ENCODE data around the gene CDK14. TPM values are rescaled to one million over a fixed set of nuclear protein-coding genes. Genes with fewer than 3 reads are reported as not detected.
A peak's percentile ranks its signal among the peaks of the same experiment; 100 is the strongest.

Gene CDK14
- total and polyA plus RNA-seq, 2 donors (not counting 3 experiments of a cell fraction or from before 2014, with no cell fraction given): 5.5 to 34.2 TPM

DNA sequence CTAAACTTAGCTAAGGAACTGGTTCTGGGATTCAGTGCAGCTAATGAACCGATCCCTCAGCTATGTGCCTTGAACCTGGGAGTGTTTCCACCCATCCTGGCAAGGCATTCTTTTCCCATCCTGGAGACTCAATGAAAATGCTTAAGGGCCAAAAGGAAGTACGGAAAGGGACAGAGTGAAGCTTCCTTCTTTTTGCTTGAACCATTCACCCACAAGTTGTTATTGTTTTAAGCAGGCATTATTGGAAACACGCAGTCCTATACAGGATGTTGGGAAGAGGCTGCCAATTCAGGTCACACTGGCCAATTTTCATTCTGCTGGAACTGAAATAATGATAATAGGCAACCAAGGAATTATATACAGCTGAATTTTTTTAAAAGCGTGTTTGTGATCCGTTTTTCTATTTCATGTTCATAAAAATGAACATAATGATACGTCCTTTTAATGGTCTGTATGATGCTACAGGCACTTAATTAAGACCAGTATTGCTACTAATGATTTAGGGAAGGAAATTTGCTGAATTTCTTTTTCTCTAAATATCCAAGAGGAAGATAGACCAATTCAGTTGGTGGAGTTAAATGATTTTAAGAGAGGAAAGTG, 610.3 kb downstream of the CDK14 start:
- no peaks in the 10 kb centered on the region for H3K9me3 ChIP-seq (replicated peaks; ENCODE audit: control insufficient read depth, insufficient read depth, low read length)
- BruUV-seq (replicated peaks): no TSS peak
- dilution Hi-C loops (cut with MboI; ENCODE audit: extremely low pct_ligation_motif_present, low sequenced_read_pairs): no loop called here
- no peak overlapping the region for H3K27ac ChIP-seq (ENCODE audit: insufficient read depth, low read depth, low read length)
- no peaks in the 10 kb centered on the region for H3K27me3 ChIP-seq (ENCODE audit: control insufficient read depth in 2 of 2, insufficient read depth in 2 of 2, low read length in 2 of 2)
- H2AFZ ChIP-seq (ENCODE audit: low read depth, low read length): no peak overlapping the region
- H3K79me2 ChIP-seq (ENCODE audit: control insufficient read depth, insufficient read depth, low read length): no peaks in the 10 kb centered on the region
- POLR2A ChIA-PET: no interaction called here
- H3K4me3 ChIP-seq (replicated peaks in 1 of 3; ENCODE audit: insufficient read depth in 1 of 3, low read depth in 1 of 3, low read length in 3 of 3): no peak overlapping the region
- TF ChIP-seq JUN (IDR thresholded peaks at IDR 0.05; ENCODE audit: borderline replicate concordance, insufficient read depth, insufficient read length, low read depth) (no peak), POLR2AphosphoS5 (IDR thresholded peaks at IDR 0.05; ENCODE audit: insufficient read depth, low read depth, low read length) (no peak), GATA2 (IDR thresholded peaks at IDR 0.05; ENCODE audit: insufficient read depth, insufficient read length, low read depth, low read length) (no peak), FOS (IDR thresholded peaks at IDR 0.05; ENCODE audit: borderline replicate concordance, insufficient read depth, low read length) (no peak), POLR2A (IDR thresholded peaks at IDR 0.05; ENCODE audit: low read depth, low read length) (no peak), EZH2 (IDR thresholded peaks at IDR 0.05; ENCODE audit: borderline replicate concordance, low read depth, low read length, severe bottlenecking) (no peak), MYC (IDR thresholded peaks at IDR 0.05; ENCODE audit: low read depth, low read length) (no peak)
- TF ChIP-seq, protein P1, sequence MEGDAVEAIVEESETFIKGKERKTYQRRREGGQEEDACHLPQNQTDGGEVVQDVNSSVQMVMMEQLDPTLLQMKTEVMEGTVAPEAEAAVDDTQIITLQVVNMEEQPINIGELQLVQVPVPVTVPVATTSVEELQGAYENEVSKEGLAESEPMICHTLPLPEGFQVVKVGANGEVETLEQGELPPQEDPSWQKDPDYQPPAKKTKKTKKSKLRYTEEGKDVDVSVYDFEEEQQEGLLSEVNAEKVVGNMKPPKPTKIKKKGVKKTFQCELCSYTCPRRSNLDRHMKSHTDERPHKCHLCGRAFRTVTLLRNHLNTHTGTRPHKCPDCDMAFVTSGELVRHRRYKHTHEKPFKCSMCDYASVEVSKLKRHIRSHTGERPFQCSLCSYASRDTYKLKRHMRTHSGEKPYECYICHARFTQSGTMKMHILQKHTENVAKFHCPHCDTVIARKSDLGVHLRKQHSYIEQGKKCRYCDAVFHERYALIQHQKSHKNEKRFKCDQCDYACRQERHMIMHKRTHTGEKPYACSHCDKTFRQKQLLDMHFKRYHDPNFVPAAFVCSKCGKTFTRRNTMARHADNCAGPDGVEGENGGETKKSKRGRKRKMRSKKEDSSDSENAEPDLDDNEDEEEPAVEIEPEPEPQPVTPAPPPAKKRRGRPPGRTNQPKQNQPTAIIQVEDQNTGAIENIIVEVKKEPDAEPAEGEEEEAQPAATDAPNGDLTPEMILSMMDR (IDR thresholded peaks at IDR 0.05; ENCODE audit: extremely low read depth in 1 of 2, insufficient read depth in 1 of 2, low read depth in 1 of 2, low read length in 2 of 2): no peak
- TF ChIP-seq, protein P2, sequence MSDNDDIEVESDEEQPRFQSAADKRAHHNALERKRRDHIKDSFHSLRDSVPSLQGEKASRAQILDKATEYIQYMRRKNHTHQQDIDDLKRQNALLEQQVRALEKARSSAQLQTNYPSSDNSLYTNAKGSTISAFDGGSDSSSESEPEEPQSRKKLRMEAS (IDR thresholded peaks at IDR 0.05; ENCODE audit: insufficient read depth, insufficient read length): no peak
- H3K36me3 ChIP-seq (ENCODE audit: control insufficient read depth in 2 of 2, extremely low read depth in 1 of 2, insufficient read depth in 2 of 2, low read length in 2 of 2): no peaks in the 10 kb centered on the region
- no peak overlapping the region for H3K9ac ChIP-seq (replicated peaks; ENCODE audit: extremely low read depth, insufficient read depth, low read length)
- H3K4me1 ChIP-seq (ENCODE audit: control insufficient read depth, extremely low read depth, insufficient read depth, low read length): no peaks in the 10 kb centered on the region
- H3K4me2 ChIP-seq (ENCODE audit: insufficient read depth, low read length): no peak overlapping the region
- CTCF ChIA-PET: no interaction called here
- no peaks in the 10 kb centered on the region for H4K20me1 ChIP-seq (replicated peaks; ENCODE audit: control insufficient read depth, extremely low read depth, insufficient read depth, low read length)
- FAIRE-seq (no peak), DNase-seq (ENCODE audit: low read depth, low spot score) (peak; percentile 16)
- H3K9me1 ChIP-seq (replicated peaks; ENCODE audit: control insufficient read depth, extremely low read depth, insufficient read depth, low read length): no peaks in the 10 kb centered on the region
- intact Hi-C loops (cut with micrococcal nuclease): no loop called here
